Panc1 (cell line): Measurements from ENCODE around the gene ITGBL1. TPM values are rescaled to one million over a fixed set of nuclear protein-coding genes. Genes with fewer than 3 reads are reported as not detected.

Experiments
- ATAC-seq: fragments of 200-7000 bp; cut with Tn5 transposase; 2 replicates; pipeline ENCODE4 v1.9.1; 2020; ENCODE audit warnings: mild to moderate bottlenecking, moderate library complexity
- BruUV-seq: library from RNA; stranded (reverse); fragments of 400-500 nt; replicated peaks from 2 replicates; lab custom pipeline; 2021; lab: Mats Ljungman, UMichigan
- CTCF ChIA-PET: fragments of 300-600 bp; sonication (Branson Sonifier 250); formaldehyde crosslinking; loops from one replicate; lab custom pipeline; 2022; ENCODE audit warnings: antibody characterized with exemption; lab: Charles Lee
- POLR2A ChIA-PET: fragments of 300-600 bp; sonication (Branson Sonifier 250); formaldehyde crosslinking; loops from one replicate; lab custom pipeline; 2022; ENCODE audit warnings: antibody characterized with exemption; lab: Charles Lee
- DNase-seq: peaks from one replicate; pipeline ENCODE4 v3.0.0-alpha.2; 2010; ENCODE audit warnings: low read depth, low spot score
- H3K27ac ChIP-seq: 2 replicates; pipeline ENCODE4 v1.5.1; 2011; ENCODE audit warnings: mild to moderate bottlenecking, low read length, inconsistent platforms
- H3K27me3 ChIP-seq: fragments of 200-500 bp; sonication (Bioruptor generic); 2 replicates; pipeline ENCODE4 v1.6.0; 2014; ENCODE audit warnings: low read length, inconsistent platforms; ENCODE audit not compliant: control insufficient read depth, insufficient read depth
- H3K36me3 ChIP-seq: fragments of 200-500 bp; sonication (Bioruptor generic); 2 replicates; pipeline ENCODE4 v1.5.1; 2014; ENCODE audit warnings: inconsistent platforms, mild to moderate bottlenecking, low read length, moderate library complexity; ENCODE audit not compliant: control insufficient read depth, insufficient read depth
- H3K4me1 ChIP-seq: 2 replicates; pipeline ENCODE4 v1.5.1; 2011; ENCODE audit warnings: inconsistent platforms, mild to moderate bottlenecking, low read length, moderate library complexity; ENCODE audit not compliant: control insufficient read depth, insufficient read depth
- H3K4me3 ChIP-seq, 2 experiments: 2 replicates each; pipeline ENCODE4 v1.5.1; 2011 to 2012; ENCODE audit warnings: low read depth in 2 of 2, low read length in 2 of 2, mild to moderate bottlenecking in 2 of 2, inconsistent platforms in 1 of 2, moderate library complexity in 1 of 2
- H3K9me3 ChIP-seq: fragments of 200-500 bp; sonication (Bioruptor generic); 2 replicates; pipeline ENCODE4 v1.5.1; 2014; ENCODE audit warnings: low read depth, mild to moderate bottlenecking, inconsistent platforms, low read length, moderate library complexity; ENCODE audit not compliant: control insufficient read depth, insufficient read depth
- POLR2AphosphoS5 ChIP-seq: IDR thresholded peaks from 2 replicates; pipeline ENCODE4 v1.6.1; 2012; ENCODE audit warnings: mild to moderate bottlenecking, low read depth, low read length, moderate library complexity
- SIN3A ChIP-seq: IDR thresholded peaks from 2 replicates; pipeline ENCODE4 v1.6.1; 2012; ENCODE audit warnings: low read depth, mild to moderate bottlenecking, low read length, moderate library complexity, borderline replicate concordance; ENCODE audit not compliant: insufficient read depth
- TCF7L2 ChIP-seq: IDR thresholded peaks from 2 replicates; pipeline ENCODE4 v1.6.1; 2011; ENCODE audit warnings: mild to moderate bottlenecking, low read depth, low read length, inconsistent platforms
- in situ Hi-C: cut with HindIII; loops from 2 replicates; pipeline ENCODE4 v1.10.0; 2016; ENCODE audit warnings: low sequenced_read_pairs, low pct_unique_long_range_greater_than_20kb
- intact Hi-C: fragments of 100-400 bp; cut with micrococcal nuclease; formaldehyde crosslinking; loops from one replicate; pipeline ENCODE4 v1.10.0; 2022; ENCODE audit not compliant: unreplicated experiment
- total RNA-seq: library from RNA; stranded (reverse); gene quantifications from one replicate; pipeline ENCODE4 v1.2.1, GENCODE V29; 2021; ENCODE audit not compliant: unreplicated experiment
- TF ChIP-seq, protein P1 (sequence below): fragments of 450-650 bp; IDR thresholded peaks from 2 replicates; pipeline ENCODE4 v1.5.1; 2017; ENCODE audit warnings: mild to moderate bottlenecking
- TF ChIP-seq, protein P2 (sequence below), 2 experiments: IDR thresholded peaks; 2 replicates each; pipeline ENCODE4 v1.6.1; 2011 to 2012; ENCODE audit warnings: low read depth in 2 of 2, control low read depth in 1 of 2, low read length in 1 of 2, mild to moderate bottlenecking in 1 of 2, moderate library complexity in 1 of 2; ENCODE audit not compliant: insufficient read depth in 1 of 2

The ITGBL1 gene
- total RNA-seq, 1 experiment from 2014 or later = 14.3 TPM

DNA sequence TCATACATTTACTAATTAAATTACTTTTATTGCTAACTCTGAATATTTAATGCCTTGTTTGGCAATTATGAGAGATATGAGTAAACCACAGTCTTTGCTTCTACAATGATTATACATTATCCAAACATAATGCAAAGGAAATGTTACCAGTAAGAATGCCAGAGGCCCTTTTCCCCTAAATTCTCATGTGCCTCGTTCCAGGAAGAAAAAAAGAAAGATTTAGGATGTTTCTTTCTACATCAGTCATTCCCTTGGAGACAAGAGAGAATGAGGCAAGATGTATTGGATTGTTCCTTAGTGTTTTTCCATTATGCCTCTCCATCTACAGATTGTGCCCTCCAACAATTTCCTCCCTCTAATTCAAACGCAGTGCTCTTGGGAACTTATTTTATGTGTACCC is 50.1 kb downstream of the ITGBL1 start:
- TF ChIP-seq SIN3A = no peak
- TF ChIP-seq POLR2AphosphoS5 = no peak
- Histone ChIP-seq H3K27me3 (no peaks in the 10 kb centered on the region), H3K9me3 (no peaks in the 10 kb centered on the region), H3K4me3 (no peak overlapping the region), H3K27ac (no peak overlapping the region), H3K36me3 (no peaks in the 10 kb centered on the region), H3K4me1 (no peaks in the 10 kb centered on the region; the same call in 1 of the 2 replicates)
- DNase-seq = no peak
- BruUV-seq = no TSS peak
- in situ Hi-C loops (no loop called here), intact Hi-C loops (no loop called here)
- ChIA-PET POLR2A (no interaction called here), CTCF (no interaction called here)
- ATAC-seq = no peak

- DNase-seq = no peak
These were observed 58.7 kb downstream of the ITGBL1 start for GRCh38 chr13:101511161-101511560.

More at GRCh38 chr13:101511161-101511560, 58.7 kb downstream of the ITGBL1 start:
- H3K9me3 ChIP-seq = no peaks in the 10 kb centered on the region
- ATAC-seq = no peak
- H3K27ac ChIP-seq = no peak overlapping the region
- TF ChIP-seq, protein P1, sequence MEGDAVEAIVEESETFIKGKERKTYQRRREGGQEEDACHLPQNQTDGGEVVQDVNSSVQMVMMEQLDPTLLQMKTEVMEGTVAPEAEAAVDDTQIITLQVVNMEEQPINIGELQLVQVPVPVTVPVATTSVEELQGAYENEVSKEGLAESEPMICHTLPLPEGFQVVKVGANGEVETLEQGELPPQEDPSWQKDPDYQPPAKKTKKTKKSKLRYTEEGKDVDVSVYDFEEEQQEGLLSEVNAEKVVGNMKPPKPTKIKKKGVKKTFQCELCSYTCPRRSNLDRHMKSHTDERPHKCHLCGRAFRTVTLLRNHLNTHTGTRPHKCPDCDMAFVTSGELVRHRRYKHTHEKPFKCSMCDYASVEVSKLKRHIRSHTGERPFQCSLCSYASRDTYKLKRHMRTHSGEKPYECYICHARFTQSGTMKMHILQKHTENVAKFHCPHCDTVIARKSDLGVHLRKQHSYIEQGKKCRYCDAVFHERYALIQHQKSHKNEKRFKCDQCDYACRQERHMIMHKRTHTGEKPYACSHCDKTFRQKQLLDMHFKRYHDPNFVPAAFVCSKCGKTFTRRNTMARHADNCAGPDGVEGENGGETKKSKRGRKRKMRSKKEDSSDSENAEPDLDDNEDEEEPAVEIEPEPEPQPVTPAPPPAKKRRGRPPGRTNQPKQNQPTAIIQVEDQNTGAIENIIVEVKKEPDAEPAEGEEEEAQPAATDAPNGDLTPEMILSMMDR = no peak
- TF ChIP-seq TCF7L2 (no peak), SIN3A (no peak), POLR2AphosphoS5 (no peak)
- TF ChIP-seq, protein P2, sequence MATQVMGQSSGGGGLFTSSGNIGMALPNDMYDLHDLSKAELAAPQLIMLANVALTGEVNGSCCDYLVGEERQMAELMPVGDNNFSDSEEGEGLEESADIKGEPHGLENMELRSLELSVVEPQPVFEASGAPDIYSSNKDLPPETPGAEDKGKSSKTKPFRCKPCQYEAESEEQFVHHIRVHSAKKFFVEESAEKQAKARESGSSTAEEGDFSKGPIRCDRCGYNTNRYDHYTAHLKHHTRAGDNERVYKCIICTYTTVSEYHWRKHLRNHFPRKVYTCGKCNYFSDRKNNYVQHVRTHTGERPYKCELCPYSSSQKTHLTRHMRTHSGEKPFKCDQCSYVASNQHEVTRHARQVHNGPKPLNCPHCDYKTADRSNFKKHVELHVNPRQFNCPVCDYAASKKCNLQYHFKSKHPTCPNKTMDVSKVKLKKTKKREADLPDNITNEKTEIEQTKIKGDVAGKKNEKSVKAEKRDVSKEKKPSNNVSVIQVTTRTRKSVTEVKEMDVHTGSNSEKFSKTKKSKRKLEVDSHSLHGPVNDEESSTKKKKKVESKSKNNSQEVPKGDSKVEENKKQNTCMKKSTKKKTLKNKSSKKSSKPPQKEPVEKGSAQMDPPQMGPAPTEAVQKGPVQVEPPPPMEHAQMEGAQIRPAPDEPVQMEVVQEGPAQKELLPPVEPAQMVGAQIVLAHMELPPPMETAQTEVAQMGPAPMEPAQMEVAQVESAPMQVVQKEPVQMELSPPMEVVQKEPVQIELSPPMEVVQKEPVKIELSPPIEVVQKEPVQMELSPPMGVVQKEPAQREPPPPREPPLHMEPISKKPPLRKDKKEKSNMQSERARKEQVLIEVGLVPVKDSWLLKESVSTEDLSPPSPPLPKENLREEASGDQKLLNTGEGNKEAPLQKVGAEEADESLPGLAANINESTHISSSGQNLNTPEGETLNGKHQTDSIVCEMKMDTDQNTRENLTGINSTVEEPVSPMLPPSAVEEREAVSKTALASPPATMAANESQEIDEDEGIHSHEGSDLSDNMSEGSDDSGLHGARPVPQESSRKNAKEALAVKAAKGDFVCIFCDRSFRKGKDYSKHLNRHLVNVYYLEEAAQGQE (IDR thresholded peaks at IDR 0.05; ENCODE audit: insufficient read depth in 1 of 2, low read depth in 2 of 2, low read length in 1 of 2) = no peak
- no peaks in the 10 kb centered on the region; the same call in 1 of the 2 replicates for H3K4me1 ChIP-seq
- intact Hi-C loops (no loop called here), in situ Hi-C loops (no loop called here)
- no TSS peak for BruUV-seq
- ChIA-PET CTCF (no interaction called here), POLR2A (no interaction called here)
- no peak overlapping the region for H3K4me3 ChIP-seq
- H3K27me3 ChIP-seq = no peaks in the 10 kb centered on the region
- no peaks in the 10 kb centered on the region for H3K36me3 ChIP-seq
